Measurements from ENCODE around the gene DCAF7.

Gene DCAF7

DNA sequence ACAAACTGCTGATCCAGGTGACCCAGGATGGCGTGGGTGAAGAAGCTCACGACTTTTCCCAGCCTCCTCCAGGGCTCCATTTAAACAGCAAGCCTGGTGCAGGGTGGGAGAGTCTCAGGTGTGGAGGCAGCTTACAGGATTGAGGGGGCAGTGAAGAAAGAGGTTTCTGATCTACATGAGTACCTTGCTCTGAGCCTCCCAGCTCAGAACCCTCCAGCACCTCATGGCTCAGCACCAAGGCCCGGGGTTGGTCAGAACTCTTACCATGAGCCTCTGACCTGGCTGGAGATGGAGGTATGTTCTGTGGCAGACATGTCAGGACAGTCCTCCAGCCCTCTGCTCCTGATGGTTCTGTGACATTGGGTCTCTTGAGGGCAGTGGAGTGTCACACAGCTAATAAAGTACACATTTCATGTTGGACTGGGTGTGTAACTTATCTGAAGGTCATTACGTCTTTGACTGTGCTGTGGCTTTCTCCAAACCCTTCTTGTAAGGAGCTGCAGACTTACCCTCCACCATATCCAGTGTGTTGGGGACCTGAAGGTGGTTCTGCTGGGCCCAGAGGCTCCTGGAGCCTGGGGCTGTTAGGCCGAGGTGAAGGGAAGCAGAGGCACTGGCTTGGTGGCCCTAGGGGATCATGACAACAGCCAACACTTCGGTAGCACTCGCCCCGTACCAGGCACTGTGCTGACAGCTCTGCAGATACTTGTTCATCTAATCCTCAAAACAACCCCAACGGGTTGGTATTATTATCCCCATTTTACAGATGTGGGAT is 3.8 kb upstream of the DCAF7 start:
- no peak for DNase-seq

DNA sequence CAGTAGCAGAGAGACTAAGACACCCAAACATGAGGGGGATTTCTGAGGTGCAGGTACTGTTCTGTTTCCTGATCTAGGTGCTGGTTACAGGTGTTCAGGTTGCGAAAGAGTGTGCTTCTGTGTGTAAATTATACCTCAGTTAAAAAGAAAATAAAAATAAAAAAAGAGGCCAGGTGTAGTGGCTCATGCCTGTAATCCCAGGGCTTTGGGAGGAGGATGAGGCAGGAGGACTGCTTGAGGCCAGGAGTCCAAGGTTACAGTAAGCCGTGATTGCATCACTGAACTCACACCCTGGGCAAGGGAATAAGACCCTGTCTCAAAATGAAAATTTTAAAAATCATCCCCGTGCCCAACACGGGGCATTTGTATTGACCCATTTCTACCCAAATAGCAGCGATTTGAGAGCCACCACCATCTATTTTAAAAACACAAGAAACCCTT is 3.2 kb upstream of the DCAF7 start:
- DNase-seq = no peak

DNA sequence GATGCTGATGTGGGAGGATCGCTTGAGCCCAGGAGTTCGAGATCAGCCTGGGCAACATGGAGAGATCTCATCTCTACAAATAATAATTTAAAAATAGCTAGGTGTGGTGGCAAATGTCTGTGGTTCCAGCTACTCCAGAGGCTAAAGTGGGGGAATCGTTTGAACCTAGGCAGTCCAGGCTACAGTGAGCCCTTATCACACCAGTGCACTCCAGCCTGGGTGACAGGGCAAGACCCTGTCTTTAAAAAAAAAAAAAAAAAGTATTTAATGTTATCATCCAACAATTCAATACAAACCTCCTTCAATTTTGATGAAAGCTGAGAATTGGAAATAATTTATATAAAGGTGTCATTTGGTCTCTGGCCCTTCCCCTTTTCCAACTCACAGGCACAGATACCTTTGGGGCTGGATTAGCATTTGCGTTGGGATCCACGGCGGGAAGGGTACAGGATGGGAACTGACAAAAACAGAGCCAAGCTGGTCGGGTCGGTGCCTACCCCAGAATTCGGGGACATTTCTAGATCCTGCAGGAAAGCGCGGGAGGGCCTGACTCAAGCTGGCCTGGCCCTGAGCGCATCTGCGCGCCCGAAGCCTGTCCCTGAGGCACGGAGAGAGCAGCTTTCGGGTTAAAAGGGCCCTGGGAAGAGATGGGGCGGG is 860 bp upstream of the DCAF7 start:
- no peak for DNase-seq

DNA sequence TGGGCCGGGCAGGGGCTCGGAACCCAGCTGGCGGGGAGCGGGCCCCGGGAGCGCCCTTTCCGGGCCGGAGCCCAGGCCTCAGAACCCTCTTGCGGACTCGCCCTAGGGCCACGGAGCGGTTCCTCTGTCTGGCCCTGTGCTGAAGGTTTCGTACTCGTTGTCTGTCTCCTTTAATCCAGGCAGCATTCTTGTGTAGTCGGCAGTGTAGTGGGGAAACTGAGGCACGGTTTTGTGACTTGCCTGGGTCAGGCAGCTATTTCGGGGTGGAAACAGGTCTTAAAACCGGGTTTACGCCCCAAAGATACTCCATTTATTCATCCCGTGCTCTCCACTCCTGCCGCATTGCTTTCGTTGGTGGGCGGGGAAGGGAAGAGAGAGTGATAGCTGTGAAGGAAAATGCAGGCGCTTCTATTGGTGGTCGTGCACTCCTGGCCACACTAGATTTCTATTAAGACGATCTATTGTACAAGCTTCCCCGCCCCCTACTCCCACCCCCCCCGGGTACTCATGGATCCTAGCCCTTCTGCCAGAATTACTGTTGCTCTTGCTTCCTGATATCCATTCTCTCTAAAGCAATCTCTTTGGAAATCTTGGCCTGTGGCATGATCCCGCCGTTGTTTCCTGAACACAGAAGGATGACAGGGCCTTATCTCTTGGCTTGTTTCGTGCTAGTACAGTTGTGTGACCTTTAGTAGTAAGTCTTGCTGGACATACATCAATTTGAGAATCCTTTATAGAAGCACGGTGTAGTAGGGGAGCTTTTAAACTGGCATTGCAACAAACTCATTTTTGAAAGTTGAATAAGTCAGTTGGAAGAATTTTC is 751 bp downstream of the DCAF7 start:
- DNase-seq = no peak

DNA sequence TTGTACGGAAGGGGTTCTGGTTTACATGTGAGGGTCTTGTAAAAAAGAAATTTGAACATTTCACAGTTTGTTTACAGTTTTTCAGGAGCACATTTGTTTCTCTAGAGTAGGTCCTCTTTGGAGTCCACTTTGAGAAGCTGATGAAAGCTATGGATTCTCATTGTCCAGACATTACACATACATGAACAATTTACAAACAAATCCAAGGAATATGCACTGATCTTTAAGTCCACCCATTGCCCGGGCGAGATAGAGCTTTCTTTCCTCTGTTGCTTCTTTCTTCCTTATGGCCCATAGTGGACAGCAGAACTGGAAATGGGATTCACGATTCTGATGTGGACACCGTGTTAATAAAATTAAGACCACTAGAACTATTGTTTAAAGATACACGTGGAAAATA is 1.9 kb downstream of the DCAF7 start:
- DNase-seq = no peak

DNA sequence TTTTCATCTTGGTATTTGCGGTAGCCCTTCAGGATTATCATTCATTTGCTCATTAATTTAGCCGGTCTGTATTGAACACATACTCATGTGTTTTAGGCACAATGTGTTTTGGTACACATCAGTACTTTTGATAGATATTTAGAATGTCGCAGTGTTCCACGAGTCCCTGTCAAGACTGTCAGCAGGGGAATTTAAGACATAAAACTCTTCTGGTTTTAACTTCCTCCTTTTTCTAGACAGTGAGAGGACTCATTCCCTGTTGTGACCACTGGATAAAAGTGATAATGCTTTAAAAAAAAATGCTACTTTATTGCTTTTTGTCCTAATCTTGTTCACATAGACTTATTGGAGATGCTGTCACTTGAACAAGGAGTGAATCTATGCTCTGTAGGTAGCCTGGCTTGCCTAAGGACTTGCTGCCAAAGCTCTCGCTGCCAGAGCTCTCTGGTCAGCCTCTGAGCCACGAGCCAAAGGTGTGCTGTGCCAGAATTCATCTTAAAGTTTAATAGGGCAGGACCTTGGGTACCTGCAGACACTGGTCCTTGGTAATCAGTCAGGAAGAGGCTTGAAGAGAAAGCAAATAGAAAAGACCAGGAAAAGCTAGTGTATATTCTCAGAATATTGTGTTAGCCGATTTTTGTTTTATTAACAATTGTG is 5.4 kb downstream of the DCAF7 start:
- DNase-seq = no peak

DNA sequence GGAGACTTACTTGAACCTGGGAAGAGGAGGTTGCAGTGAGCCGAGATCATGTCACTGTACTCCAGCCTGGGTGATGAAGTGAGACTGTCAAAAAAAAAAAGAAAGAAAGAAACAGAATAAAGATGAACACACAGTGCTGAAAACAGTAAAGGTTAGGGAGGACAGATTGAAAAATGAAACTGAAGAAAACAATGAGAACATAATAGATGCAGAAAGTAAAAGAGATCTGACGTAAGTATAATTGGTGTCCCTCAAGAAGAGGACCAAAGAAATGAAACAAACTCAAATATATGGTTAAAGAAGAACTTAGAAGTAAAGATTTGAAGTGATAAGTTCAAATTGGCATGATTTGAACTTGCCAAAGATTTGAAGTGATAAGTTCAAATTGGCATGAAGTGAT is 7.1 kb downstream of the DCAF7 start:
- DNase-seq = no peak

DNA sequence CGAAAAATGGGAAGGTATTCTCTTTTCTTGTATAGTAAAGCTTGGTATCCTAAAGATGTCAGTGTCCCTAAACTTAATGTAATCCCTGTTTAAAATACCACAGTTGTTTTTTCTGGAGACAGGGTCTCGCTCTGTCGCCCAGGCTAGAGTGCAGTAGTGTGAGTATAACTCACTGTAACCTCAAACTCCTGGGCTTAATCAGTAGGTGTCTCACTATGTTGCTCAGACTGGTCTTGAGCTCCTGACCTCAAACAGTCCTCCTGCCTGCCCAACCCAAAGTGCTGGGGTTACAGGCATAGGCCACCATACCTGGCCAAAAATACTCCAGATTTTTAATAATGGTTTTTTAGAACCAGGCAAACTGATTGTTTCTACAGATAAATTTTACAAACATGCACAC is 8.2 kb downstream of the DCAF7 start:
- no peak for DNase-seq

DNA sequence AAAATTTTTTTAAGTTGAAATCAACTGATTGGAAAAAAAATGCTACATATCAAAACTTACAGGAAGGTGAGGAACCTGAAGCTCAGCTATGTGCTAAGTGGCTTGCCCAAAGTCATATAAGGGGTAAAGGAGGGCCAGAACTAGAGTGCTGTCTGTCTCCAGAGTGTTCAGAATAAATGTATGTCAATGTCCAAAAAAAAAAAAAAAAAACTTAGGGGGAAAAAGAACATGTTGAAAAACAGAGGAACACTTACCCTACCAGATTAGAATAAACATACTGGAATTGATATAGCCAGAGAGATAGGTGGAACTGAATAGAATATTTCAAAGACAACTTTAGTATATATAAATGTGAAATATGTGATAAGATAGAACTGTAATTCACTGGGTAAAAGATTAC is 11.5 kb downstream of the DCAF7 start:
- no peak for DNase-seq

DNA sequence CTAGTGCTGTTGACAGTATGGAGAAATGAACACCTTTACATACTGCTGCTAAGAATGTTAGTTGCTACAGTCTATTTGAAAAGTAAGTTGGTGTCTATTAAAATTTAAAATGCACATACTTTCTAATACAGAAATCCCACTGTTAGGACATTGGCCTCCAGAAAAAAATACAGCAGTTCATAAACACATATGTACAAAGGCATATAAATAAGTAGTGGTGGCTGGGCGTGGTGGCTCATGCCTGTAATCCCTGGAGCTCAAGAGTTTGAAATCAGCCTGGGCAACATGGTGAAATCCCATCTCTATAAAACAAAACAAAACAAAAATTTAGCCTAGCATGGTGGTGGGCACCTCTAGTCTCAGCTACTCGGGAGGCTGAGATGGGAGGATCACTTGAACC is 13.1 kb downstream of the DCAF7 start:
- no peak for DNase-seq

DNA sequence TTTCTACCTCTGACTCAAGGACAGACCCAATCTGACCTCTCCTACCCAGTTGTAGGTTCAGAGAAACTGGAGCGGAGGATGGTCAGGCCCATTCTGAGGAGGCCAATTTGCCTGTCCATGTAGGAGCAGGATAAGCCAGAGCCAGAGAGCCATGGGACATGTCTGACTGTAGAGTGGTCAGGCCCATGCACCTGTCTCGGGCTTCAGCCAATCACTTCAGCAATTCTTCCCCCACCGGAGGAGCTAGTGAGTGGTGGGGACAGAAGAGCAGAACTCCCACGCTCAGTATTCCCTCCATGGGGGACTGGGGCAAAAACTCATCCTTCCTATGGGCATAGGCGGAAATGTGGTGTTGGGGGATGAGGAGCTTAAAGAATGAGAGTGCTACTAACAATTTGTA is 14.3 kb downstream of the DCAF7 start:
- DNase-seq = no peak

DNA sequence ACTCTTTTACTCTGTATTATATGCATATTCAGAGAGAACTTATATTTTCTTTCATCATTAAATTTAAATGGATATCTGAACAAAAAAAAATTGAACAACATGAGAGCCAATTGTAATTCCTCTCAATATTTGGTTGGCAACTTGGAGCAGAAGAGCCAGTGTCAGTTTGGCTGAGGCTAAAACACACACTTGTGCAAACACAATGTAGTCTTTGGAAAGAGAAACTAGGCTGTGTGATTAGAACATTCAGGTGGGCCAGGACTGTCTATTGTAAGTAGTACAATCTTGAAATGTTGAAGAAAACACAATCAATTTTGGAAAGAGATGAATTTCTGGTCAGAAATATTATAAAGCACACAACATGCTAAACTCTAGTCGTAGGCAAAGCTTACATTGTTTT is 17.0 kb downstream of the DCAF7 start:
- no peak for DNase-seq

DNA sequence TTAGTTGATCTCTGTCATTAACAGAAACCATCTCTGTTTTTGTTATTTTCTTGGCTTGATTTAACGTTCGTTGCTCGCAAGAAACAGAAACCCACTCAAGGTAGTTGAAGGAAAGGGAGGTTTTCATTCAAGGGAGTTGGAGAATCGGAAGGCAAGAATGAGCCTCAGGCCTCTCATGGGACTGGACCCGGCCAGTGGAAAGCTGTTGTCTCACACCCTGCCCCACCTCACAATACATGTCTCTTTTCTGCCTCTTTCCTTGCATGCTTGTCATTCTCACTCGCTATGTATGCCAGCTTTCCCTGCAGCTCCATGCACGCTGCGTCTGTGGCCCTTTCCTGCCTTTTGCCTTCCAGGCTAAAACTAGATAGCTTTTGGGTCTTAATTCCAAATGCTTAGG is 18.3 kb downstream of the DCAF7 start:
- DNase-seq = no peak

DNA sequence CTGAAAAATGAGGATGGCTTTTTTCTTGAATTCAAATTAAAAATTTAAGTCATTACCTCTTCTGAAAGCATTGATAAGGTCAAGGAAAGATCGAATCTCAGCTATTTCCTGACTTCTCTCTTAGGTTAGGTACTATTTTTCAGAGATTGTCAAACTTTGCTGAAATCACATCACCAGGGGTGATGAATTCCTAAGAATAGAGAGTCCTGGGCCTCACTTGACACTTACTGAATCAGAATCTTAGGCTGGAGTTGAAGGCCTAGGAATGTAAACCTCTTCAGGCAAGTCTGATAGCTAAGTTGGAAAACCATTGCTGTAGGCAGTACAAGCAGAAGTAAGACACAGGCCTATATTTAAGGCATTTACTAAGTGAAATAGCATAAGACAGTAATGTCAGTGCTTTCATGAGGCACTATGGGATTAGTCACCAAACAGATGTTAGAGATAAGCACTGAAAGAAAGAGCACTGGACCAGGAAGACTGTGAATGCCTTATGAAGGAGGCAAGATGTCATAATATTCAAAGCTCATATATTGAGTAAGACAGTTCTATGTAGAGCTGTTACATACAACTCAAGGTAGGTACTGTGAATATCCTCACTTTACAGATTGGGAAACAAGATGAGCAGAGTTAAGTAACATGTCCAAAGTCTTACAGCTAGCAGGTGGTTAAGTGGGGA is 21.5 kb downstream of the DCAF7 start:
- DNase-seq = no peak

DNA sequence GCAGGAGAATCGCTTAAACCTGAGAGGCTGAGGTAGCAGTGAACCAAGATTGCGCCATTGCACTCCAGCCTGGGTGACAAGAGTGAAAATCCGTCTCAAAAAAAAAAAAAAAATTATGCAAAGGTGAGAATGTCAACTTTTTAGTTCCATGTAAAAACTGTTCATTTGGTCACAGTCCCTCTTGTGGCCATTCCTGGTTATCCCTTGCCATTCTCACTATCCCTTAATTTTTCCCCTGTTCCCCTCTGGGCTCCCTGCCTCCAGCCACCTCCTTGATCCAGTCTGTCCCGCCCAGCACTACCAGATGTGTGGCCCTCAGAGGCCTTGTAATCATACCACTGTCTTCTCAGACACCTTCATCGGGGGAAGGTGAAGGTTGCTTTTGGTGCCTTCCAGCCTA is 23.4 kb downstream of the DCAF7 start:
- no peak for DNase-seq

DNA sequence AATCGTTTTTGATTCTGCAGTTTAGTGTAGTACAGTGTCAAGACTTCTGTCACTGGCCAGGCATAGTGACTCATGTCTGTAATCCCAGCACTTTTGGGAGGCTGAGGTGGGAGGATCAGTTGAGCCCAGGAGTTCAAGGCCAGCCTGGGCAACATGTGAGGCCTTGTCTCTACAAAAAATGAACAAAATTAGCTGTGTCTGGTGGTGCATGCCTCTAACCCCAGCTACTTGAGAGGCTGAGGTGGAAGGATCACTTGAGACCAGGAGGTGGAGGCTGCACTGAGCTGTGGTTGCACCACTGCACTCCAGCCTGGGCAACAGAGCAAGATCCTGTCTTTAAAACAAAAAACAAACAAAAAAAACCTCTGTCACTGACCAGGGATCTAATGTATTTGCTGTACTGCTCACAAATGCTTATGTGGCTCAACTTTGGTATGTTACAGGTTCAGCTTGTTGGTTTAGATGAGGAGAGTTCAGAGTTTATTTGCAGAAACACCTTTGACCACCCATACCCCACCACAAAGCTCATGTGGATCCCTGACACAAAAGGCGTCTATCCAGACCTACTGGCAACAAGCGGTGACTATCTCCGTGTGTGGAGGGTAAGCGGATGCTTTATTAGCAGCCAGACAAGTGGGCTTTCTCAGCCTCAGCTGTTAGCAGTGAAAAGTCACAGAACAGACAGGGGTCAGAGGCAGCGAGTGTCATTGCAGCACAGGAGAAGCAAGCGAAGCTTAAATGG is 27.9 kb downstream of the DCAF7 start:
- no peak for DNase-seq

DNA sequence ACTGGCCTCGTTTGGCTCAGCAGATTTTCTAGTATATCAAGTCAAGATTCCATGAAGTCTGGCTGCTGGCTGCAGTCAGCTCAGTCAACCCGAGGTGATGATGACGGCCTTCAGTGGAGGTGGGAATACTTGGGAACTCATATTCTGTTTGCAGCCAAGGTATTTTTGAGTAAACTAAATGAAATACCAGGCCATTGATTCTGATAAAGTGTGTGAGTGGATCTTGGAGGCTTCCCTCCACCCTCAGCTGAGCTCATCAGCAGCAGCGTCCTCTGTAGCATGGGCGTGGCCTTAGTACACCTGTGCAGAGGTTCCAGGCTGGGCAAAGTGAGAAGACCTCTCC is 28.5 kb downstream of the DCAF7 start:
- DNase-seq = no peak

DNA sequence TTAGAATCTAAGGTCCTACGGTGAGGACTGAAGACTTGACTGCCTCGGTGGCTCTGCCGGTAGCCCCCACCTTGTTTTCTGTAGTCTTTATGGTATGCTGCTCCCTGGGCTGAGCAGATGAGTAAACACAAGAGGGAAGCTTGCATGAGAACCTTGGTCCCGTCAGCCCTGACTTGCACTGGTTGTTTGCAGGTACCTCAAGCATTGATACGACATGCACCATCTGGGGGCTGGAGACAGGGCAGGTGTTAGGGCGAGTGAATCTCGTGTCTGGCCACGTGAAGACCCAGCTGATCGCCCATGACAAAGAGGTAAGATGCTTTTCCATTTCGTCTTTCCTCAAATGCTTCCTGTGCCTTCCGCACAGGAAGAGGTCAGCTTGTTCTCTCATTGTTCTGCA is 29.4 kb downstream of the DCAF7 start:
- DNase-seq = no peak

DNA sequence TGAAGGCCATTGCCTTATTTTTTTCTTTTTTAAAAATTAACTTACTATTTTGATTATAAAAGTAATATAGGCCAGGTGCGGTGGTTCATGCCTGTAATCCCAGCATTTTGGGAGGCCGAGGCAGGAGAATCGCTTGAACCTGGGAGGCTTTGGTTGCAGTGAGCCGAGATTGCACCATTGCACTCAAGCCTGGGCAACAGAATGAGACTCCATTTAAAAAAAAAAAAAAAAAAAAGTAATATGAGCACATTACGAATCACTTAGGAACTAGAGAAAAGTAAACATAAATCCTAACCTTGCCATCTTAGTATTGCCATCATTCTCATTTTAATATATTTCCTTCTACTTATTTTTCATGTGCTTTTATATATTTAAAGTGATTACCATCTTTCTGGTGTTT is 37.5 kb downstream of the DCAF7 start:
- no peak for DNase-seq

DNA sequence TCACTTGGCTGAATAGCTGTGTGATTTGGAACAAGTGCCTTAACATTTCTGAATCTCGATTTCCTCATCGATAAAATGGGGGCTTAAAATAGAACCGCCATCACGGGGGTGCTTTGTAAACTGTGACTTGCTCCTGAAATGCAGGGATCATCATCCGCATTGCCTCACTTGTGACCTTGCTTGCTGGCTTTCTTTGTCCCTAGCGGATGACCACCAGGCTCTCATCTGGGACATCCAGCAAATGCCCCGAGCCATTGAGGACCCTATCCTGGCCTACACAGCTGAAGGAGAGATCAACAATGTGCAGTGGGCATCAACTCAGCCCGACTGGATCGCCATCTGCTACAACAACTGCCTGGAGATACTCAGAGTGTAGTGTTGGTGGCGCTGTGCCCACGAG is 38.5 kb downstream of the DCAF7 start:
- DNase-seq = no peak

DNA sequence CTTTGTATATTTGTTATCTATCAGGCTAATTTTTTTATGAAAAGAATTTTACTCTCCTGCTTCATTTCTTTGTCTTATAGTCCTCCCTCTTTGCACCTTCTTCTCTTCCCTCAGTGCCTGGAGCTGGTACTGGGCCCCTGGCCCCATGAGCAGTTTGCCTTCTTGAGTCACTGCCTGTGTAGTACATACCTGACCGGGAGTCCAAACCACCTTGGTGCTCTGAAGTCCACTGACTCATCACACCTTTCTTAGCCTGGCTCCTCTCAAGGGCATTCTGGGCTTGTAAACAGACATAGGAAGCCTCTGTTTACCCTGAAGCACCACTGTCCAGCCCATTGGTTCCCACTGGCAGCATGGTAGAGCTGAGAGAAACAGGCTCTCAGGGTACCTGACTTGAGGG is 39.4 kb downstream of the DCAF7 start:
- no peak for DNase-seq

DNA sequence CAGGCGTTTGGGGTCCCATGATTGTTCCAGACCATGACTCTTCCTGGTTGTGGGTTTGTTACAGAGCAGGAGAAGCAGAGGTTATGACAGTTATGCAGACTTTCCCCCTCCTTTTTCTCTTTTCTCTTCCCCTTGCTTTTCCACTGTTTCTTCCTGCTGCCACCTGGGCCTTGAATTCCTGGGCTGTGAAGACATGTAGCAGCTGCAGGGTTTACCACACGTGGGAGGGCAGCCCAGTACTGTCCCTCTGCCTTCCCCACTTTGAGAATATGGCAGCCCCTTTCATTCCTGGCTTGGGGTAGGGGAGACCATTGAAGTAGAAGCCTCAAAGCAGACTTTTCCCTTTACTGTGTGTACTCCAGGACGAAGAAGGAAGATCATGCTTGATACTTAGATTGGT is 42.5 kb downstream of the DCAF7 start:
- no peak for DNase-seq
